NCI-H1930 (cell line): Measurements from ENCODE around the gene GUCY1A1.
"Not testable (repeated sequence)": the region's sequence is repeated elsewhere in the genome, so short reads cannot be mapped to it uniquely, and the experiment has no call there.

ENCODE experiments used
- DNase-seq, 2 experiments: peaks; one replicate each; lab custom pipeline; 2025; lab: John Stamatoyannopoulos, UW

The GUCY1A1 gene

GRCh38 chr4:155666344-155667221 lies at the start of gene GUCY1A1:
TSS of gene GUCY1A1 (plus strand) at chr4:155666848. CDS start at chr4:155696868, 30,020 bp downstream.
- DNase-seq = no peak

GRCh38 chr4:155617296-155617695 lies 49.4 kb upstream of the GUCY1A1 start:
- DNase-seq = no peak

GRCh38 chr4:155618183-155618838 lies 48.3 kb upstream of the GUCY1A1 start:
- no peak for DNase-seq

GRCh38 chr4:155620637-155621036 lies 46.0 kb upstream of the GUCY1A1 start:
- no peak for DNase-seq

- no peak for DNase-seq
These were observed 42.2 kb upstream of the GUCY1A1 start for GRCh38 chr4:155624478-155624877.

- DNase-seq = no peak
These were observed 40.1 kb upstream of the GUCY1A1 start for GRCh38 chr4:155626561-155626960.

- DNase-seq = no peak
These were observed 37.3 kb upstream of the GUCY1A1 start for GRCh38 chr4:155629183-155629825.

GRCh38 chr4:155629956-155630355 lies 36.7 kb upstream of the GUCY1A1 start:
- no peak for DNase-seq

- no peak for DNase-seq
These were observed 34.3 kb upstream of the GUCY1A1 start for GRCh38 chr4:155632310-155632840.

GRCh38 chr4:155638195-155638965 lies 28.3 kb upstream of the GUCY1A1 start:
- DNase-seq = no peak

GRCh38 chr4:155639704-155640523 lies 26.7 kb upstream of the GUCY1A1 start:
- no peak for DNase-seq

GRCh38 chr4:155640751-155641150 lies 25.9 kb upstream of the GUCY1A1 start:
- no peak for DNase-seq

GRCh38 chr4:155643087-155643486 lies 23.6 kb upstream of the GUCY1A1 start:
- no peak for DNase-seq

GRCh38 chr4:155646001-155646400 lies 20.6 kb upstream of the GUCY1A1 start:
- DNase-seq = no peak

- not testable (repeated sequence) for DNase-seq
These were observed 15.9 kb upstream of the GUCY1A1 start for GRCh38 chr4:155650785-155651184.

- no peak for DNase-seq
These were observed 13.6 kb upstream of the GUCY1A1 start for GRCh38 chr4:155653052-155653451.

GRCh38 chr4:155656025-155656424 lies 10.6 kb upstream of the GUCY1A1 start:
- DNase-seq = no peak

- DNase-seq = no peak
These were observed 9.5 kb upstream of the GUCY1A1 start for GRCh38 chr4:155657169-155657568.

GRCh38 chr4:155657985-155658680 lies 8.5 kb upstream of the GUCY1A1 start:
- no peak for DNase-seq

- no peak for DNase-seq
These were observed 8.0 kb upstream of the GUCY1A1 start for GRCh38 chr4:155658681-155659064.
